GM12874 (cell line): ENCODE measurements around the gene ERC2.

Experiments used
- TF ChIP-seq, protein P1 (sequence below): IDR thresholded peaks from 2 replicates; pipeline ENCODE4 v1.5.1; 2011; ENCODE audit warnings: low read depth, mild to moderate bottlenecking, control low read depth, low read length, moderate library complexity; ENCODE audit not compliant: insufficient read depth

ERC2 gene

DNA sequence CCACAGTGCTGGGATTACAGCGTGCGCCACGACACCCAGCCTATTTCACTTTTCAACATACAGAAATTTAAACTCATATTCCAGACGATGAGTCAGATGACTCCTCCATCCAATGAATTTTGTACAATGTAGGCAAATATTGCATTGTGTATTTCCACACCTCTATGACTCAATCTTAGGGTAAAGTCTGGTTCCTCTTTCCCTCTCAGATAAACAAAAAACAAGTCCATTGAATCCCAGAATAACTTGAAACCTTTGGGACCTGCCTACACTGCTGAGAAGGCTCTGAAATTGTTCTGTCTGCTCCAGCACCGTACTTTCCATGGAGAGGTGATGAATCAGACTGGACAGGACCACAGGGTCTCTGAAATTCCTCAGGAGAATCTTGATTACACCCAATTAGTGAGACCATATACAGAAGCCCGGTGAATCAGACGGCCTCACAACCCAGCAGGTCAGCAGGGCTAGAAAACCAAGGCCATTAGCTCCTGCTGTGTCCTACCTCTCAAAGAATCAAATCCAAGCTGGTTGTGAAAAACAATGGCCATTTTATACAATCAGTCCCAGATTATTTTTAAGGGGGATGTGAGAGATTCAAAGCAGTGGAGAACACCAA is 112.6 kb downstream of the ERC2 start:
- TF ChIP-seq, protein P1, sequence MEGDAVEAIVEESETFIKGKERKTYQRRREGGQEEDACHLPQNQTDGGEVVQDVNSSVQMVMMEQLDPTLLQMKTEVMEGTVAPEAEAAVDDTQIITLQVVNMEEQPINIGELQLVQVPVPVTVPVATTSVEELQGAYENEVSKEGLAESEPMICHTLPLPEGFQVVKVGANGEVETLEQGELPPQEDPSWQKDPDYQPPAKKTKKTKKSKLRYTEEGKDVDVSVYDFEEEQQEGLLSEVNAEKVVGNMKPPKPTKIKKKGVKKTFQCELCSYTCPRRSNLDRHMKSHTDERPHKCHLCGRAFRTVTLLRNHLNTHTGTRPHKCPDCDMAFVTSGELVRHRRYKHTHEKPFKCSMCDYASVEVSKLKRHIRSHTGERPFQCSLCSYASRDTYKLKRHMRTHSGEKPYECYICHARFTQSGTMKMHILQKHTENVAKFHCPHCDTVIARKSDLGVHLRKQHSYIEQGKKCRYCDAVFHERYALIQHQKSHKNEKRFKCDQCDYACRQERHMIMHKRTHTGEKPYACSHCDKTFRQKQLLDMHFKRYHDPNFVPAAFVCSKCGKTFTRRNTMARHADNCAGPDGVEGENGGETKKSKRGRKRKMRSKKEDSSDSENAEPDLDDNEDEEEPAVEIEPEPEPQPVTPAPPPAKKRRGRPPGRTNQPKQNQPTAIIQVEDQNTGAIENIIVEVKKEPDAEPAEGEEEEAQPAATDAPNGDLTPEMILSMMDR, result no peak

DNA sequence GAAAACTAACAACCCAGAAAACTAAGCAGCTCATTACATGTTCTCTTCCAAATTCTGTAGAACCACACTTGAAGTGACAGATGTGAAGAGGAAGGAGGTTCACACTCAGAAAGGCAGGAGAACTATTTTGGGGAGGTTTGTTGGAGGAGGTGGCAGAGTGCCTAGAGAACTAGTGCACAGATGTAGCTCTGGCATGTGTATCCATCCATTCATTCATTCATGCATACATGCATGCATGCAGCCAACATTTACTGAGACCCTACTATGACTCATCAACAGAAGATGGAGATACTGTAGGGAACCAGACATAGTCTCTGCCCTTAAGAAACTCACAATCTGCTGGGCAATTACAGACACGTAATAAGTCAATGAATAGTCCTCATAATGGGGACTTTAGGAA is 116.7 kb downstream of the ERC2 start:
- TF ChIP-seq, protein P1, result no peak

DNA sequence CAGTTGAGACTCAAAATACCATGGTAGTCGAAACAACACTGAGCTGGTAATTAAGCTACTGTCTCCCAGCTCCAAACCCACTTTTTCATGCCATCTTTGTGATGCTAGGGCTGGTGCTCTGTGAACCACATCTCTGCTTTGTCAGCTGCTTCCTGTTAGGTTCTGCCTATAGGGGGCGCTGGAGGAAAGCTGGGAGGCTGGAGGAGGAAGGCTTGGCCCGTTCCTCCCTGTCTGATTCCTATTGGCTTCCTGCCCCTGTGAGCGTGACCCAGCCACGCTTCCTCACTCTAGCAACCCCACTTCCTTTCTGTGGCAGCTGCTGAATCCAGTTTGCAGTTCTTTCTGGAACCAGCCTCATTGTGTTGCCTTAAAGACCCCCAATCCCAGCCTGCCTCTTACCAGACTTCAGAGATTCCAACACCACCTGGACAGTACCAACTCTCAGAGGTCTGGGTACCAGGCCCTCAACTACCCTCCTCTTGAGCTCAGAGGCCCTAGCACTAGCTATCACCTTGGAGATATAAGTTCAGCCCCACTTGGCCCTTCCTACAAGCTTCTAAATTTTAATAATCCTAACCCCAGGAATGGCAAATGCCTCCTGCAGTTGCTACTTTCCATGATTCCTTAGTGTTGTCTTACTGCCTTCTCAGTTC is 120.9 kb downstream of the ERC2 start:
- TF ChIP-seq, protein P1, result peak; percentile 58

DNA sequence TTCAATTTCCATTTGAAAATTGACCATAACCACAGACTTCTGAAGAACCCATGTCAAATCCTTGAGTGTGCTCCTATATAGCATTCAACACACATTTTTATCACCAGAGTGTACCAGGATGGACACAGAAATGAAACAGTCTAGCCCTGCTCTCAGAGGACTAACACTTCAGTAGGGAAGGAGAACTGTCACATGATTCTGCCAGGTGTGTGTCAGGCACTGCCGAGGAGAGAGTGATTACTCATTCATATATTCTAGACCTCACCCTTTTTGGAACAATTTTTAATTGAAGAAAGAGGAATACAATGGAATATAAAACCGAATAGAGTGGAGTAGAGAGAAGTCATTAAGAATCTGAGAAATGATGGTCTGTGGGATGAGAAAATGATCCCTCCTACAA is 125.8 kb downstream of the ERC2 start:
- TF ChIP-seq, protein P1, result no peak

DNA sequence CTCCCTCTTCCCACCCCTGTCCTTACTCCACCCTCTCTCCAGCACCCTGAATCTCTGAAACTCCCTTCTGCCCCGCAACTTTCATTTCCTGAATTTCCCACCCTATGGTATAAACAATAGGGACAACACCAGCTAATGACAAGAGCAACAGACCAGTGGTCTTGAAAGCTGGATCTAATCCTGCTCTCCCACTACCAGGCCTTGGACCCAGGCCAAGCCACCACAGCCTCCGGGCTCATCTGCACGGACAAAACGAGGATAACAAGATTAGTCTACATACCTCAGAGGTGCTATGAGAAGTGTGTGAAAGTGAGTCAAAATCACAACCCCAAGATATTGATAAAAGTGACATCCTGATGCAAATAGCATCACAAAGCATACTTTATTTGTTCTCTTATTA is 128.6 kb downstream of the ERC2 start:
- TF ChIP-seq, protein P1, result no peak

DNA sequence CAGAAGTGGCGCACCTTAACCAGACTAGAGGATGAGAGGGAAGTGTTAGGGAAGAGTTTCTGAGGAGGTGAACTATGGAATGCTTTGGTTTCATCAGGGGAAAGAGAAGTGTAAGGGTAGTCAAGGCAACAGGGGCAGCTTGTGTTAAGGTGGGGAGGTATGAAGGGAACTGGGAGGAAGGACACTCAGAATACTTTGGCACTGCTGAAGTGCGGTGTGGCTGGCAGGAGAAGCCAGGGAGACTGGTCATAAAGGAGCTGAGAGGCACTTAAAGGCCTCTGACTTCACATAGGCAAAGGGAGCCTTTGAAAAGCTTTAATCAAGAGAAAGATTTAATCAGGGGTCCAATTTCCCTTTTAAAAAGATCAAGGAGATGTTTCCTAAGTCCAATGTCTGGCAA is 129.0 kb downstream of the ERC2 start:
- TF ChIP-seq, protein P1, result no peak

DNA sequence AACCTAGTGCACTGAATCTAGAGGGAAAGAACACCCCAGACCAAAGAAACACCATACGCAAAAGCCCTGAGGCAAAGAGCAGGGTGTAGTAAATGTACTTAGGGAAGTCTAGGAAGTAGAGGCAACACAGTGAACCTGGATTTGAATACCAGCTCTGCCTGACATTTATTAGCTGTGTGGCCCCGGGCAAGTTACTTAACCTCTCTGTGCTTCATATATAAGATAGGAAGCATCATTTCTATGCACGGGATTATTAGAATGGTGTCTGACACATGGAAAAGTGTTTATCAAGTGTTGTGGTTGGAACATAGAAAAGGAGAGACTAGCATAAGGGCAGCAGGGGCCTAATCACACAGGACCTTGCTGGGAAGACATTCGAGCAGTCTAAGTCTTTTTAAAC is 132.2 kb downstream of the ERC2 start:
- TF ChIP-seq, protein P1, result no peak

DNA sequence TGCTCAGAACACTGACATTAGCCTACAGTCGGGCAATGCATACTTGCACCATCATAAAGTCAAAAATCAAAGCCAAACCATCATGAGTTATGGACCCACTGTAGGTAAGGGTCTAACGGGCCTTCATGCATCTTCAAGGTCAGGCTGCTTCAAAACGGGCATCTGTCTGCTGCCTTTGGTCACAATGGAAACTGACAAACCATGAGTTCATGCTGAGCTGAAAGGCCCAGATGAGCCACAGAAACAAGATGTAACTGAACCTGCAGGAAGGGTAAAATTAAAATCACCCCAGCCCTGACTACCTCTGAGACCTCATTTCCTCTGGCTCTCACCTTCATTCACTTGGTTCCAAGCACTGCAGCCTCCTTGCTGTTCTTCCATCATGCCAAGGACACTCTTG is 143.8 kb downstream of the ERC2 start:
- TF ChIP-seq, protein P1, result no peak
